Measurements from ENCODE around the gene NDUFV2. TPM values are rescaled to one million over a fixed set of nuclear protein-coding genes. Genes with fewer than 3 reads are reported as not detected.

Gene NDUFV2
- total and polyA plus RNA-seq, 2 donors (not counting 3 experiments of a cell fraction or from before 2014, with no cell fraction given) = 65.7 to 152 TPM

GRCh38 chr18:9126337-9126736, 23.8 kb downstream of the NDUFV2 start:
- Histone ChIP-seq H3K36me3 (ENCODE audit: control insufficient read depth in 2 of 2, extremely low read depth in 1 of 2, insufficient read depth in 2 of 2, low read length in 2 of 2) (peaks cover 12 to 46% of the 10 kb centered on the region in 2 experiments), H3K4me2 (ENCODE audit: insufficient read depth, low read length) (no peak overlapping the region), H3K9me3 (replicated peaks; ENCODE audit: control insufficient read depth, insufficient read depth, low read length) (no peaks in the 10 kb centered on the region), H3K9ac (replicated peaks; ENCODE audit: extremely low read depth, insufficient read depth, low read length) (no peak overlapping the region), H3K79me2 (ENCODE audit: control insufficient read depth, insufficient read depth, low read length) (peaks cover 35% of the 10 kb centered on the region), H3K27ac (ENCODE audit: insufficient read depth, low read depth, low read length) (no peak overlapping the region), H3K9me1 (replicated peaks; ENCODE audit: control insufficient read depth, extremely low read depth, insufficient read depth, low read length) (no peaks in the 10 kb centered on the region), H4K20me1 (replicated peaks; ENCODE audit: control insufficient read depth, extremely low read depth, insufficient read depth, low read length) (no peaks in the 10 kb centered on the region), H3K27me3 (ENCODE audit: control insufficient read depth in 2 of 2, insufficient read depth in 2 of 2, low read length in 2 of 2) (no peaks in the 10 kb centered on the region), H3K4me1 (ENCODE audit: control insufficient read depth, extremely low read depth, insufficient read depth, low read length) (no peaks in the 10 kb centered on the region), H2AFZ (ENCODE audit: low read depth, low read length) (no peak overlapping the region), H3K4me3 (replicated peaks in 1 of 3; ENCODE audit: insufficient read depth in 1 of 3, low read depth in 1 of 3, low read length in 3 of 3) (no peak overlapping the region)
- DNase-seq (ENCODE audit: low read depth, low spot score) = no peak
- dilution Hi-C loops (cut with MboI; ENCODE audit: extremely low pct_ligation_motif_present, low sequenced_read_pairs) = no loop called here
- no peak for FAIRE-seq
- TF ChIP-seq, protein P1, sequence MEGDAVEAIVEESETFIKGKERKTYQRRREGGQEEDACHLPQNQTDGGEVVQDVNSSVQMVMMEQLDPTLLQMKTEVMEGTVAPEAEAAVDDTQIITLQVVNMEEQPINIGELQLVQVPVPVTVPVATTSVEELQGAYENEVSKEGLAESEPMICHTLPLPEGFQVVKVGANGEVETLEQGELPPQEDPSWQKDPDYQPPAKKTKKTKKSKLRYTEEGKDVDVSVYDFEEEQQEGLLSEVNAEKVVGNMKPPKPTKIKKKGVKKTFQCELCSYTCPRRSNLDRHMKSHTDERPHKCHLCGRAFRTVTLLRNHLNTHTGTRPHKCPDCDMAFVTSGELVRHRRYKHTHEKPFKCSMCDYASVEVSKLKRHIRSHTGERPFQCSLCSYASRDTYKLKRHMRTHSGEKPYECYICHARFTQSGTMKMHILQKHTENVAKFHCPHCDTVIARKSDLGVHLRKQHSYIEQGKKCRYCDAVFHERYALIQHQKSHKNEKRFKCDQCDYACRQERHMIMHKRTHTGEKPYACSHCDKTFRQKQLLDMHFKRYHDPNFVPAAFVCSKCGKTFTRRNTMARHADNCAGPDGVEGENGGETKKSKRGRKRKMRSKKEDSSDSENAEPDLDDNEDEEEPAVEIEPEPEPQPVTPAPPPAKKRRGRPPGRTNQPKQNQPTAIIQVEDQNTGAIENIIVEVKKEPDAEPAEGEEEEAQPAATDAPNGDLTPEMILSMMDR (IDR thresholded peaks at IDR 0.05; ENCODE audit: extremely low read depth in 1 of 2, insufficient read depth in 1 of 2, low read depth in 1 of 2, low read length in 2 of 2) = no peak
- no peak for TF ChIP-seq POLR2AphosphoS5 (IDR thresholded peaks at IDR 0.05; ENCODE audit: insufficient read depth, low read depth, low read length)
- TF ChIP-seq EZH2 (IDR thresholded peaks at IDR 0.05; ENCODE audit: borderline replicate concordance, low read depth, low read length, severe bottlenecking) = no peak
- no peak for TF ChIP-seq FOS (IDR thresholded peaks at IDR 0.05; ENCODE audit: borderline replicate concordance, insufficient read depth, low read length)
- TF ChIP-seq MAX (IDR thresholded peaks at IDR 0.05; ENCODE audit: insufficient read depth, insufficient read length) = no peak
- no peak for TF ChIP-seq GATA2 (IDR thresholded peaks at IDR 0.05; ENCODE audit: insufficient read depth, insufficient read length, low read depth, low read length)
- no peak for TF ChIP-seq POLR2A (IDR thresholded peaks at IDR 0.05; ENCODE audit: low read depth, low read length)
- no peak for TF ChIP-seq MYC (IDR thresholded peaks at IDR 0.05; ENCODE audit: low read depth, low read length)
- TF ChIP-seq JUN (IDR thresholded peaks at IDR 0.05; ENCODE audit: borderline replicate concordance, insufficient read depth, insufficient read length, low read depth) = no peak
- POLR2A ChIA-PET = no interaction called here
- CTCF ChIA-PET = interaction anchor here (1.1 to 3.5 kb wide), 6 partner anchors 9 to 53 kb away, joined by 3 to 11 read pairs (median 4); no protein-coding TSS in a partner anchor
- intact Hi-C loops (cut with micrococcal nuclease) = no loop called here
- BruUV-seq (replicated peaks) = no TSS peak

Data from endothelial cell of umbilical vein (primary cell).